Thoracic aorta (tissue), 2 donors: ENCODE data around the gene SPOCK1. TPM values are rescaled to one million over a fixed set of nuclear protein-coding genes. Genes with fewer than 3 reads are reported as not detected.

Experiments
- ATAC-seq: fragments of 150-250 bp; one replicate; pipeline ENCODE4 v1.8.0; 2017; ENCODE audit warnings: low read depth; ENCODE audit not compliant: insufficient number of reproducible peaks, low FRiP score
- DNase-seq: peaks from one replicate; pipeline ENCODE4 v3.0.0-alpha.2; 2020; ENCODE audit warnings: low spot score
- H3K27ac ChIP-seq, 2 donors: fragments of 200-600 bp; sonication (generic); 1 replicate in 1 of 2; 2 replicates in 1 of 2; pipeline ENCODE4 v1.5.1; 2016; ENCODE audit warnings: mild to moderate bottlenecking in 2 of 2, moderate library complexity in 2 of 2
- H3K27me3 ChIP-seq: fragments of 200-600 bp; sonication (generic); replicated peaks from 2 replicates; pipeline ENCODE4 v1.6.0; 2016; ENCODE audit warnings: mild to moderate bottlenecking; ENCODE audit not compliant: insufficient read depth
- H3K36me3 ChIP-seq: fragments of 200-600 bp; sonication (generic); one replicate; pipeline ENCODE4 v1.5.1; 2016
- H3K4me1 ChIP-seq, 2 donors: fragments of 200-600 bp; sonication (generic); 1 replicate in 1 of 2; 2 replicates in 1 of 2; pipeline versions ENCODE4 v1.5.1 to v1.6.0; 2016; ENCODE audit warnings: low read depth in 2 of 2, mild to moderate bottlenecking in 1 of 2; ENCODE audit not compliant: control insufficient read depth in 1 of 2
- H3K4me3 ChIP-seq: fragments of 200-600 bp; sonication (generic); 2 replicates; pipeline ENCODE4 v1.5.1; 2016; ENCODE audit warnings: mild to moderate bottlenecking
- H3K9me3 ChIP-seq: fragments of 200-600 bp; sonication (generic); 2 replicates; pipeline ENCODE4 v1.5.1; 2016
- total RNA-seq, 2 donors: library from RNA; depleted of rRNA; stranded (reverse); fragments of >200 nt; gene quantifications; one replicate each; pipeline versions ENCODE4 v1.1.0 to v1.2.3, GENCODE V29; 2016
- TF ChIP-seq, protein P1 (sequence below): fragments of 200-600 bp; sonication (generic); IDR thresholded peaks from one replicate; pipeline ENCODE4 v1.5.1; 2019; ENCODE audit warnings: antibody characterized with exemption

Gene SPOCK1
- total RNA-seq, 2 donors from 2014 or later = 25.2 to 43.2 TPM

- DNase-seq (no peak), ATAC-seq (no peak)
- no peaks in the 10 kb centered on the region for H3K4me1 ChIP-seq
- H3K27ac ChIP-seq = no peak overlapping the region
- H3K4me3 ChIP-seq = no peak overlapping the region
- H3K27me3 ChIP-seq = no peaks in the 10 kb centered on the region
- TF ChIP-seq, protein P1, sequence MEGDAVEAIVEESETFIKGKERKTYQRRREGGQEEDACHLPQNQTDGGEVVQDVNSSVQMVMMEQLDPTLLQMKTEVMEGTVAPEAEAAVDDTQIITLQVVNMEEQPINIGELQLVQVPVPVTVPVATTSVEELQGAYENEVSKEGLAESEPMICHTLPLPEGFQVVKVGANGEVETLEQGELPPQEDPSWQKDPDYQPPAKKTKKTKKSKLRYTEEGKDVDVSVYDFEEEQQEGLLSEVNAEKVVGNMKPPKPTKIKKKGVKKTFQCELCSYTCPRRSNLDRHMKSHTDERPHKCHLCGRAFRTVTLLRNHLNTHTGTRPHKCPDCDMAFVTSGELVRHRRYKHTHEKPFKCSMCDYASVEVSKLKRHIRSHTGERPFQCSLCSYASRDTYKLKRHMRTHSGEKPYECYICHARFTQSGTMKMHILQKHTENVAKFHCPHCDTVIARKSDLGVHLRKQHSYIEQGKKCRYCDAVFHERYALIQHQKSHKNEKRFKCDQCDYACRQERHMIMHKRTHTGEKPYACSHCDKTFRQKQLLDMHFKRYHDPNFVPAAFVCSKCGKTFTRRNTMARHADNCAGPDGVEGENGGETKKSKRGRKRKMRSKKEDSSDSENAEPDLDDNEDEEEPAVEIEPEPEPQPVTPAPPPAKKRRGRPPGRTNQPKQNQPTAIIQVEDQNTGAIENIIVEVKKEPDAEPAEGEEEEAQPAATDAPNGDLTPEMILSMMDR = no peak
- no peaks in the 10 kb centered on the region for H3K9me3 ChIP-seq
- no peaks in the 10 kb centered on the region for H3K36me3 ChIP-seq
Measured at GRCh38 chr5:137355708-137356107, 143.4 kb downstream of the SPOCK1 start.

DNA sequence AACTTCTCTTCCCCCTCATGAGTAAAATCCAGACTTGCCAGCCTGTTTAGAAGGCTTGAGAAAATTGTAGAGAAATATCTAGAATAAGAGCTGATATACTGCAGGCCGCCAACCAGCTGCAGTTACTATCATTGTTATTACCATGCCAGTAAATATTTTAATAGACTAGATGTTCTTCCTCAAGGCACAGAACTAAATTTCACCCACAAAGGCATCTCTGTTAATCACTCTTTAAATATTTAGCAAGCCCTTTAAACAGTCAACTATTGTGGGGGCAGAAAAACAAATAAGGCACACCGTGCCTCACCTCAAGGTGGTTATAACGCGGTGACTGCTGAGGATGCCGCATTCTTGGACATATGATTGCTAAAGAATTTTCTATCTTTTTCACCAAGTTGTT lies 147.0 kb downstream of the SPOCK1 start:
- ATAC-seq (no peak), DNase-seq (no peak)
- Histone ChIP-seq H3K36me3 (no peaks in the 10 kb centered on the region), H3K4me1 (no peaks in the 10 kb centered on the region), H3K27me3 (no peaks in the 10 kb centered on the region), H3K27ac (no peak overlapping the region), H3K9me3 (no peaks in the 10 kb centered on the region), H3K4me3 (no peak overlapping the region)
- TF ChIP-seq, protein P1 = no peak

DNA sequence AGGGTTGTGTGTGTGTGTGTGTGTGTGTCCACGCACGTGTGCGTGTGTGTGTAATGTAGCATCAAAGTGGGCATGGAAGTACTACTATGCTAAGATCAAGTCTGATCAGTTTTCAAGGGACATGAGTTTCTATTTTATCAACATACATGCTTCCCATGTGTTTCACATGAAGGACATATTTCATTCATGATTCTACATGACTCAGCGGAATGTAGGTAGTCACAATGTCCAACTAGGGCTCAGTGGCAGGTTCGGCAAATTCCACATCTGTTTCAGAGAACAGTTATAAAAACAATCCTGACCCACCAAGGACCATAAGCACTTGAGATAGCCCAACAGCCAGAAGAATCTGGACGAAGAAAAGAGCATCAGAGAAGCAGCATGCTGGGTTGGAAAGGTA lies 148.3 kb downstream of the SPOCK1 start:
- DNase-seq = no peak
- Histone ChIP-seq H3K4me1 (no peaks in the 10 kb centered on the region), H3K4me3 (no peak overlapping the region), H3K27ac (no peak overlapping the region), H3K9me3 (no peaks in the 10 kb centered on the region), H3K27me3 (no peaks in the 10 kb centered on the region), H3K36me3 (no peaks in the 10 kb centered on the region)
- no peak for ATAC-seq
- TF ChIP-seq, protein P1 = no peak

DNA sequence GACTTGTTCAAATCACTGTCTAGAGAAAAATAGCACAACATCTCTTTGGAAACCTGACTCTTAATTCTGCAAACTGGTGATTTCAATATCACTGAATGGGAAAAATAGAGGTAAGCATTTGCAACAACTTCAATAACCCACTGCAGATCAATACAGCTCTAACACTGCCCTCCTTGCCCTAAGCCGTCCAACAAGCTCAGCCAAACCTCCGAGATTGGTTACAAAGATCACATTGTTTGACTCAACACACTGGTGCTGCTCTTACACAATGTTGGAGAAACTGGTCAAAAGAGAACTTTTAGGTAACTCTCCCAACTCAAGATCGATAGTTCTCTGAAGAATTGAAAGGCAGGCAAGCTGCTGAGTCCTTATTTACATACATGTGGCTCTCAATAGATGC lies 150.4 kb downstream of the SPOCK1 start:
- TF ChIP-seq, protein P1 = no peak
- no peak overlapping the region for H3K4me3 ChIP-seq
- ATAC-seq (no peak), DNase-seq (no peak)
- H3K36me3 ChIP-seq = no peaks in the 10 kb centered on the region
- H3K9me3 ChIP-seq = no peaks in the 10 kb centered on the region
- H3K27me3 ChIP-seq = no peaks in the 10 kb centered on the region
- H3K27ac ChIP-seq = no peak overlapping the region
- H3K4me1 ChIP-seq = peaks cover 0 to 17% of the 10 kb centered on the region in 2 donors

GRCh38 chr5:137347865-137348264 lies 151.3 kb downstream of the SPOCK1 start:
- Histone ChIP-seq H3K27me3 (no peaks in the 10 kb centered on the region), H3K9me3 (no peaks in the 10 kb centered on the region), H3K4me3 (no peak overlapping the region), H3K27ac (no peak overlapping the region), H3K36me3 (no peaks in the 10 kb centered on the region), H3K4me1 (peaks cover 0 to 17% of the 10 kb centered on the region in 2 donors)
- ATAC-seq = no peak
- DNase-seq = no peak
- TF ChIP-seq, protein P1 = no peak
